ENCODE results near the gene KLHL15.
"Not testable (repeated sequence)": the region's sequence is repeated elsewhere in the genome, so short reads cannot be mapped to it uniquely, and the experiment has no call there.

Gene KLHL15

GRCh38 chrX:24018809-24019208, 8.2 kb downstream of the KLHL15 start:
- no peak for DNase-seq (ENCODE audit: low read depth)

GRCh38 chrX:24017674-24018073, 9.3 kb downstream of the KLHL15 start:
- DNase-seq (ENCODE audit: low read depth): no peak

- no peak for DNase-seq (ENCODE audit: low read depth)
Observed at GRCh38 chrX:24014388-24015018, 12.5 kb downstream of the KLHL15 start.

GRCh38 chrX:24012266-24012665, 14.7 kb downstream of the KLHL15 start:
- no peak for DNase-seq (ENCODE audit: low read depth)

- no peak for DNase-seq (ENCODE audit: low read depth)
Observed at GRCh38 chrX:24005867-24006266, 21.1 kb downstream of the KLHL15 start.

GRCh38 chrX:24005028-24005427, 22.0 kb downstream of the KLHL15 start:
- no peak for DNase-seq (ENCODE audit: low read depth)

- DNase-seq (ENCODE audit: low read depth): no peak
Observed at GRCh38 chrX:24002792-24003191, 24.2 kb downstream of the KLHL15 start.

GRCh38 chrX:24002167-24002566, 24.8 kb downstream of the KLHL15 start:
- DNase-seq (ENCODE audit: low read depth): no peak

- DNase-seq (ENCODE audit: low read depth): no peak
Observed at GRCh38 chrX:23999671-24000070, 27.3 kb downstream of the KLHL15 start.

- DNase-seq (ENCODE audit: low read depth): no peak
Observed at GRCh38 chrX:23993012-23993633, 33.9 kb downstream of the KLHL15 start.

- no peak for DNase-seq (ENCODE audit: low read depth)
Observed at GRCh38 chrX:23992431-23992830, 34.6 kb downstream of the KLHL15 start.

- DNase-seq (ENCODE audit: low read depth): no peak
Observed at GRCh38 chrX:23990455-23990854, 36.5 kb downstream of the KLHL15 start.

GRCh38 chrX:23989689-23990088, 37.3 kb downstream of the KLHL15 start:
- no peak for DNase-seq (ENCODE audit: low read depth)

- DNase-seq (ENCODE audit: low read depth): no peak
Observed at GRCh38 chrX:23982891-23983290, 44.1 kb downstream of the KLHL15 start.

GRCh38 chrX:23981711-23982110, 45.3 kb downstream of the KLHL15 start:
- no peak for DNase-seq (ENCODE audit: low read depth)

- no peak for DNase-seq (ENCODE audit: low read depth)
Observed at GRCh38 chrX:23981222-23981621, 45.8 kb downstream of the KLHL15 start.

- no peak for DNase-seq (ENCODE audit: low read depth)
Observed at GRCh38 chrX:23980011-23980441, 47.0 kb downstream of the KLHL15 start.

GRCh38 chrX:23978491-23978890, 48.5 kb downstream of the KLHL15 start:
- no peak for DNase-seq (ENCODE audit: low read depth)

- not testable (repeated sequence) for DNase-seq (ENCODE audit: low read depth)
Observed at GRCh38 chrX:23965630-23966029, 61.4 kb downstream of the KLHL15 start.

GRCh38 chrX:23964191-23964590, 62.8 kb downstream of the KLHL15 start:
- DNase-seq (ENCODE audit: low read depth): no peak

- DNase-seq (ENCODE audit: low read depth): no peak
Observed at GRCh38 chrX:23959781-23960180, 67.2 kb downstream of the KLHL15 start.

GRCh38 chrX:23954396-23954795, 72.6 kb downstream of the KLHL15 start:
- DNase-seq (ENCODE audit: low read depth): no peak

- DNase-seq (ENCODE audit: low read depth): no peak
Observed at GRCh38 chrX:23953908-23954269, 73.1 kb downstream of the KLHL15 start.

Data from stimulated activated CD8-positive, alpha-beta memory T cell treated with anti-CD3 and anti-CD28 coated beads, Interleukin-12 subunit alpha, Interleukin-12 subunit beta, amount 100 ng/mL, for 1 hour (primary cell).